LNCaP clone FGC (cell line): ENCODE measurements around the gene TMEM120B.

Source experiments
- DNase-seq: peaks from one replicate; pipeline ENCODE4 v3.0.0-alpha.2; 2011; ENCODE audit warnings: low read depth
- H3K4me3 ChIP-seq: 2 replicates; pipeline ENCODE4 v1.5.1; 2011; ENCODE audit warnings: mild to moderate bottlenecking, low read depth, low read length, control low read depth
- CTCF ChIP-seq: IDR thresholded peaks from 2 replicates; pipeline ENCODE4 v1.5.1; 2012; ENCODE audit warnings: mild to moderate bottlenecking; ENCODE audit not compliant: control insufficient read depth, insufficient read depth; ENCODE audit errors: extremely low read depth

Gene TMEM120B

GRCh38 chr12:121767525-121768016, 55.0 kb downstream of the TMEM120B start:
- no peak for TF ChIP-seq CTCF
- DNase-seq, result no peak
- no peak overlapping the region for H3K4me3 ChIP-seq

GRCh38 chr12:121769297-121769830, 56.8 kb downstream of the TMEM120B start:
- no peak overlapping the region for H3K4me3 ChIP-seq
- no peak for DNase-seq
- TF ChIP-seq CTCF, result no peak

- no peak overlapping the region for H3K4me3 ChIP-seq
- DNase-seq, result no peak
- no peak for TF ChIP-seq CTCF
Observed at GRCh38 chr12:121769831-121770301, 57.3 kb downstream of the TMEM120B start.

- no peak for TF ChIP-seq CTCF
- DNase-seq, result no peak
- no peak overlapping the region for H3K4me3 ChIP-seq
Observed at GRCh38 chr12:121770388-121770787, 57.8 kb downstream of the TMEM120B start.

GRCh38 chr12:121770813-121771625, 58.5 kb downstream of the TMEM120B start:
- H3K4me3 ChIP-seq, result no peak overlapping the region
- no peak for TF ChIP-seq CTCF
- DNase-seq, result no peak

GRCh38 chr12:121773011-121773777, 60.6 kb downstream of the TMEM120B start:
- DNase-seq, result no peak
- no peak overlapping the region for H3K4me3 ChIP-seq
- TF ChIP-seq CTCF, result peak; percentile 91
